CD4-positive, alpha-beta T cell treated with Interleukin-4 for 1 hour (primary cell): ENCODE measurements around the gene GUK1.

Source experiments
- DNase-seq, 2 donors: peaks; one replicate each; pipeline ENCODE4 v3.0.0-alpha.2; 2020 to 2022

GUK1 gene

DNA sequence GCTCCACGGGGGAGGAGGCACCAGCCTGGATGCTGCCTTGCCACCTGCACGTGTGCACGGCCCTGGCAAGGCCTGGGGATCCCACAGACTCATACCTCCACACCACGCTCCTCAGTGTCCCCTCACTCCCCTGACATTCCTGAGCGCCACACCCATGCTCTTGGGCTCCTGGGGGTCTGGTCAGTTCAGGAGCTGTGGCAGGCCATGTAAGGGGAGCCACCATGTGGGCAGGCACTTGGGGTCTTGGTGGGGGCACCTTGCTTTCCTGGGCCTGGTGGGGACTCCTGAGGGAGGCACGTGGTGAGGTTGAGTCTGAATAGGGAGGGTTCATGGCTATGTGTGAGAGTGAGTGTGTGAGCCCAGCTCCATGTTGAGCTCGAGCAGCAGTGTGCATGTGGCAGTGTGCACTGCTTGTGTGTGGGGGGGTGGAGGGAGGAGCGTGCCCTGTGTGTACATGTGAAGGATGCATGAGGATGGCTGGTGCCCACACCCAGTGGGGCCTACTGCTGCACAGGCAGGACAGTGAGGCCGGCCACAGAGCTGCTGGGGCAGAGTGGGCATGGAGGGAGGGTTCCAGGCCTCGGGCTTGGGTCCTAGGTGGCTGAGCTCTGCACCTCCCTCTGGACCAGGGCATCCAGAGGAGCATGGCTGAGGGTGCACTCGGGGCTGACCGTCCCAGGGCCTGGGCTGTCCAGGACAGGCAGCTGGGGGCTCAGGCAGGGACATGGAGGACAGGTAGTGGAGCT is 11.3 kb downstream of the GUK1 start:
- no peak for DNase-seq

GRCh38 chr1:228152097-228152917 is 12.2 kb downstream of the GUK1 start:
- DNase-seq, result no peak

DNA sequence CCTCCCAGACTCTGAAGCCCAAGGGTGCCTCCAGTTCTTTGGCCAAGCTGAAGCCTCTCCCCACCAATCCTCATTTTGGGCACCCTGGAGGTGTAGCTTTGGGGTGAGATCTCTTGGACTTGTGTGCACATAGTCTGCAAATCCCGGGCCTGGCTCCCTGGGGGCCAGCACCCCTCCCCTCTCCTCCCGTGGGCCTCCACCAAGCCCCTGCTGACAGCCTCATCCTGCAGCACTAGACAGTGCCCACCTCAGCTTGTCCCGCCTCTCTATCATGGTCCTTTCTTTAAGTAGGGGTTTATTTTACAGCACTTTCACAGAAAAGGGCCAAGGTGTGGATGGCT is 12.8 kb downstream of the GUK1 start:
- DNase-seq, result no peak

DNA sequence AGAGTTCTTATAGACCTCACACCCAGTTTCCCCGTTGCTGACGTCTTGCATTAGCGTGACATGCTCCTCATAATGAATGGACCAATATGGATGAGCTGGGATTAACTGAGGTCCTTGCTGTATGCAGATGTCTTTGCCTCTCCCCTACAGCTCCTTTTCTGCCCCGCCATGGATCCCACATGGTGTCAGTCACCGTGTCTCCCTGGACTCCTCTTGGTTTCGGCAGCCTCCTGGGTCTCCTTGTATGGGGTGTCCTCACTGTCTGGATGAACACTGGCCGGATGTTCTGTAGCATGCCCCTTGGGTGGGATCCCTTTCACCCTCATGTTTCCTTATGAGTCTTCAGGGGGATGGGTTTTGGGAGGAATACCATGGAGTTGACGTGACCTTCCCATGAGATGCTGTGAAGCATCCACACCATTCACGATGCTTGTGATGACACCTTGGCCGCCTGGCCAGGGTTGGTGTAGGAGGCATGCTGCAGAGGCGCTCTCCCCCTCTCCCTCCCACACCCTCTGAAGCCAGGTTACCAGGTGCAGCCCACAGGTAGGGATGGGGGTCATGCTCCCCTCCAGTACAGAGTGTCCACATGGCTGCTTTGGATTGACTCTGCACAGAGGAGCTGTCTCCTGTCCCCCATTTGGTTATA is 14.1 kb downstream of the GUK1 start:
- DNase-seq, result no peak

- DNase-seq, result no peak
These were observed 14.8 kb downstream of the GUK1 start for GRCh38 chr1:228154670-228155571.

DNA sequence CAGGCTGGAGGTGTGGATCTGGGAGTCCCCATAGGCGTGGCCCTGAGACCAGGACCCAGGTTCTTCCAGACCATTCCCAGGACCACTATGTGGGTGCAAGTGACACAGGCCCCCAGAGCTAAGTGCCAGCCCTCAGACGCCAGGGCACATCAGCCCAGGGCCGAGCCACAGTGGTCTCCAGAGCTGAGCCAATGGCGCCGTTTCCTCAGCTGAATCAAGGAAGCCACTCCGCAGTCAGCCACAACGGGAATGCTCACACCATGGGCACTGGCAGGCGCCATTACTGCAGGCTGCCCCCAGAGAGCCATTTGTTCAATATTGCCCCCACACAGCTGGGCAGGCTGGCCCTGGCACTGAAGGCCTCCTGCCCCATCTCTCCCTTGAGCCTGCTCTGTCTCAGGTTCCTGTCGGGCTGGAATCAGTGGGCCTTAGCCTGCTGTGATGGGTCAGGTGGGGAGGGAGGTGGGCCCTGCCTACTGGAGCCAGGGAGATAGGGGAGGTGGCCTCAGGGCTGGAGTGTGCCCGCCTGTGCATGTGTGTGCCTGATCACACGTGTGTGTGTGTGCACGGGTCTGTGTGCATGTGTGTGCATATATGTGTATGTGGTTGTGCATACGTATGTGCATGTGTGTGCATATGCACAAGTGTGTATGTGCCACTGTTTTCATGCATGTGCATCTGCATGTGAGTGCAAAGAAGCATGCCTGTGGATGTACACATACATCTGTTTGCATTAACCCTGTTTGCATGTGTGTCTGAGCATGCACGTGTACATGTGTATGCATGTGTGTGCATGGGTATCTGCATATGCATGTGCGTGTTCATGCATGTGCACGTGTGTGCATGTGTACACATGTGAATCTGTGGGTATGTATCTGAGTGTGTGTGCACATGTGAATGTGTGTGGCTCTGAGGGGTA is 15.8 kb downstream of the GUK1 start:
- no peak for DNase-seq

GRCh38 chr1:228156515-228156881 is 16.4 kb downstream of the GUK1 start:
- DNase-seq, result no peak

- DNase-seq, result no peak
These were observed 17.1 kb downstream of the GUK1 start for GRCh38 chr1:228156941-228157728.

DNA sequence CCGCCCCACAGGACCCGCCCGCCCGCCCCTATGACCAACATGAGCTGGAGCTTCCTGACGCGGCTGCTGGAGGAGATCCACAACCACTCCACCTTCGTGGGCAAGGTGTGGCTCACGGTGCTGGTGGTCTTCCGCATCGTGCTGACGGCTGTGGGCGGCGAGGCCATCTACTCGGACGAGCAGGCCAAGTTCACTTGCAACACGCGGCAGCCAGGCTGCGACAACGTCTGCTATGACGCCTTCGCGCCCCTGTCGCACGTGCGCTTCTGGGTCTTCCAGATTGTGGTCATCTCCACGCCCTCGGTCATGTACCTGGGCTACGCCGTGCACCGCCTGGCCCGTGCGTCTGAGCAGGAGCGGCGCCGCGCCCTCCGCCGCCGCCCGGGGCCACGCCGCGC is 17.6 kb downstream of the GUK1 start:
- DNase-seq, result no peak

GRCh38 chr1:228158151-228159007 is 18.3 kb downstream of the GUK1 start:
- DNase-seq, result no peak

- DNase-seq, result no peak
These were observed 19.1 kb downstream of the GUK1 start for GRCh38 chr1:228159008-228159665.

DNA sequence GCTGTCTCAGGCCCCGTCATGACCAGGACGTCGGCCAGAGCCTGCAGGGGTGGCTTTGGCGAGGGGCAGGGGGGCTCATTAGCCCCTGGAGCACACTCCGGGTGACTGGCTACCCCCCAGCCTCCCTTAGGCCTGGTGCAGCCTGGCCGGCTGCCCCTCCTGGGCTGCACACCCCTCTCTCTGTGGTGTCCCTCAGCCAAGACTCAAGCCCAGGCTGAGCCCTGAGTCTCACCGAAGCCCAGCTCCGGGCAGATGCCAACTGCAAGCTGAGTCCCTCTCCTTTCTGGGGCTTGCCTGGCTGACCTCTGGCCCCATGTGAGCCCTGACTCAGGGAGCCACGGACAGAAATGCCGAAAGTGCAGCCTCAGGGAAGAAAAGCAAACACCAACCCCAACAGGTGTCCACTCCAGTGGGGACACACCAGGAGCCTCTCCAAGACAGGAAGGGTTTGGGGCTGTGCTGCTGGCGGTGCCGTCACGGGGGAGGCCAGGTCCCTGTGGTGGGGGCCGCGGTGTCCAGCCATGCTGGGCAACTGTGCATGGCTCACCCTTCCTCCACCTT is 20.2 kb downstream of the GUK1 start:
- DNase-seq, result no peak

DNA sequence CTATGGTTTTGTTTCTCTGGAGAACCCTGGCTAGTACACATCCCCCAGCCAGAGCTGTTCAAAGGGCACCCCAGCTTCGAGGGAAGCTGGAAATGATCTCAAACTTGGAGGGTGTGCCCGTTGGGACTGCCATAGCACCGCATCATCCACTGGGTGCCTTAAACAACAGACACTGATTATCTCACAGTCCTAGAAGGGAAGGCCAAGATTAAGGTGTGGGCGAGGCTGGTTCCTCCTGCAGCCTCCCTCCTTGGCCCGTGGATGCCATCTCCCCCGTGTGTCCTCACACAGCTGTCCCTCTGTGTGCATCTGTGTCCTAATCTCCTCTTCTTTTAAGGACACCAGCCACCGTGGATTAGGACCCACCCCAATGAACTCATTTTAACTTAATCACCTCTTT is 21.3 kb downstream of the GUK1 start:
- no peak for DNase-seq

GRCh38 chr1:228161866-228162265 is 21.8 kb downstream of the GUK1 start:
- no peak for DNase-seq

- no peak for DNase-seq
These were observed 22.4 kb downstream of the GUK1 start for GRCh38 chr1:228162286-228163006.

DNA sequence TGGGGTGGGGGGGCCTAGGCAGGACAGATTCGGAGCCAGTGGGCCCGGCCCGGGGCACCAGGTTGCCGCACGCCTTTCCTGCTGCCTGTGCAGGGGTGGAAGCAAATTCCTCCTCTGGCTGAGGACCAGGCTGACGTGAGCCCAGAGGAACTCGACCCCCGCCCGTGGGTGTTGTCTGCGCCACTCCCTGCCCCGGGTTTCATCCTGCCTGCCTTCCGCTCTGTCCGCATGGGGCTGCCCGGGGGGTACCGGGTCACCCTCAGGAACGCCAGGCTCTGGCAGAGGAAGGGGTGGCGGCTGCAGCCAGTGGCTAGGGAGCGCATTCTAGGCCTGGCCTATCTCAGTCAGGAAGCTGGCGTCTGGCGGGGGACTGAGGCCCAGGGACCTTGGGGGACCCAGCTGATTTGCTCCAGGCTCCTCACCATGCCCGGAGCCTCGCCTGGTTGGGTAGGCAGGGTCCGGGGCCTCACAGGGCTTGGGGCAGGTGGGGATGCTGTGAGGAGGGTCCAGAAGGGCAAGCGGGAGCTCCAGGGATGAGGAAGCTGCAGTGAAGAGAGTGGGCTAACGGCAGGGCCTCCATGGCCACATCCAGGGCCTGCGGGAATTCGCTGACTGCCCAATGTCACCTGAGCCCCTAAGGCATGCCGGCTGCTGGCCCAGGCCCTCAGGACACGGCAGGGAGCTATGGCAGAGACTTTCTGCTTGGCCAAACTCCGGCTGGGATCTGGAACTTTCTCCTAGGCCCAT is 23.1 kb downstream of the GUK1 start:
- no peak for DNase-seq

- DNase-seq, result no peak
These were observed 23.9 kb downstream of the GUK1 start for GRCh38 chr1:228163776-228164519.
